HTR-8/SVneo (cell line): ENCODE measurements around the gene SCG2.

Experiments used
- DNase-seq: peaks from one replicate; pipeline ENCODE4 v3.0.0; 2011; ENCODE audit warnings: low spot score, mixed read lengths; ENCODE audit not compliant: insufficient read length
- FAIRE-seq: peaks from 2 replicates; lab custom pipeline; 2011; peaks lifted over from hg19 to GRCh38; lab: Jason Lieb, UNC

The SCG2 gene, protein sequence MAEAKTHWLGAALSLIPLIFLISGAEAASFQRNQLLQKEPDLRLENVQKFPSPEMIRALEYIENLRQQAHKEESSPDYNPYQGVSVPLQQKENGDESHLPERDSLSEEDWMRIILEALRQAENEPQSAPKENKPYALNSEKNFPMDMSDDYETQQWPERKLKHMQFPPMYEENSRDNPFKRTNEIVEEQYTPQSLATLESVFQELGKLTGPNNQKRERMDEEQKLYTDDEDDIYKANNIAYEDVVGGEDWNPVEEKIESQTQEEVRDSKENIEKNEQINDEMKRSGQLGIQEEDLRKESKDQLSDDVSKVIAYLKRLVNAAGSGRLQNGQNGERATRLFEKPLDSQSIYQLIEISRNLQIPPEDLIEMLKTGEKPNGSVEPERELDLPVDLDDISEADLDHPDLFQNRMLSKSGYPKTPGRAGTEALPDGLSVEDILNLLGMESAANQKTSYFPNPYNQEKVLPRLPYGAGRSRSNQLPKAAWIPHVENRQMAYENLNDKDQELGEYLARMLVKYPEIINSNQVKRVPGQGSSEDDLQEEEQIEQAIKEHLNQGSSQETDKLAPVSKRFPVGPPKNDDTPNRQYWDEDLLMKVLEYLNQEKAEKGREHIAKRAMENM

DNA sequence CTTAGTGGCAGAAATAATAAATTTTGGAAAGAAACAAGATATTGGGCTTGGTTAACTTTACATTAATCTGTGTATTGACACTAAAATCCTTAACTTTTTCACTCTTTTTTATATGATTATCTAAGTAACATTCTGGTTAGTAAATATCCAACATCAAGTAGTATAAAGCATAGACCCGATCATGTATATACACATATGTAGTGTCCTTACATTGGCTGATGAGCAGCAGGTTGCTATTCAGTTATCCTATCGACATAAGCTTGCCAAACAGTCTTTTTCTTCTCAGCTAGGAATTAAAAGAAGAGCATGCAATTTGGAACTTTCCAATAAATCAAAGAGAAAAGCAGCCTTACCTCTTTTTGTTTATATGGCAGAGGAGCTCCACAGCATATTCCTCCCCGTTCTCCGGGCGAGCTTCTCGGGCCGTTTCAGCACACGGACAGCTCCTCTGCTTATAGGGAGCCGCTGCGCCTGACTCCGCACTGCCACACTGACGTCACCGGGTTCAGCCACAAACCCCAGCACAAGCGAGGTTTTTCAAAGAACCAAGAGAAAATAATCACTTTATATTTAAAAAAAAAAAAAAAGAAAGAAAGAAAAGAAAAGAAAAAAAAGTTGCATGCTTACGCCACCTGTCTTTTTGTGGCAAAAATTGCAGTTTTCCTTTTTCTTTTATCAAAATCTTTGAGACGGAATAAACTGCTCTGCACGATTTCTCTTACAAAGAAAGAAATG is at the start of gene SCG2:
Gene SCG2 (minus strand): TSS at position 430 of the 735 bp plus-strand sequence. CDS start 3,079 bp downstream, outside the sequence.
- FAIRE-seq: no peak
- DNase-seq: peak; percentile 72

DNA sequence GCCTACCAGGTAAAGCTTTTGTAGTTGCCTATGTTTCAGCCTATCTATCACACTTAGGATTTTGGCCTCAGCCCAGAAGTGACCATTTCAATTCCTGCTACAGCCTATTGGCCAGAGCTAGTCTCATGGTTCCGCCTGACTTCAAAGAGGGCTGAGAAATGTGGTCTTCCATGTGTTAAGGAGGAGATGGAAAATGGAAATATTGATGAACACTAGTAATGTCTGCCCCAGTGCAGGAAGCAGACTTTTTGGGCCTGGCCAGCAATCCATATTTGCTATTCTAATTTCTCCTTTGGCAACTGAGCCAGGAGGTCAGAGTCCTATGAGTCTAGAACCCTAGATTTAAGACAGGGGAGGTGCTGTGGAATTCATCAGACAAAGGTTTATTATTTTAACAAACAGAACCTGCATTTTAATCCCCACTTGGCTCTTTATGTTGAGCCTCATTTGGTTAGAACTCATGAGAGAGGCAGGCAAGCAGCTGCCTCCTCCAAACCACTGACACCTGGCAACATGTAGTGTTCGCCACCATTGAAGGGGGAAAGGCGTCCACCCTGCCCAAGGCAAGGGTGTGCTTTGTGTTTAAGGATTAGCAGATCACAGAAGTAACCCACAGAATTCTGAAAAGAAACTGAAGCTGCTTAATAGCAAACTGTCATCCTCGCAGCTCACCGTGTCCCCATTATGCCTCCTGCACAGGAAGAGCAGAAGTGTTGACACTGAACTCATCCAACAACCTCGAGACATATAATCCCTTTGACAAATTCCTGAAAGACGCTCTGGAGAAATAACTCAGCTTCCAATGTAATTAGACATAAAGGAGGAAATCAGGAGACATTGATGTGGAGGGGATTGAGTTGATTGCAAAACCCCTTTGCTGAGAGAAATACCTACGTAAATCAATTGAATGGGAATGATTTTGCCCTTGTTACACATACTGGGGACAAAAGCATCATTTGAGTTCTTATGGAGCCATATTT is 47.7 kb upstream of the SCG2 start:
- DNase-seq (no peak), FAIRE-seq (peak; percentile 44)

DNA sequence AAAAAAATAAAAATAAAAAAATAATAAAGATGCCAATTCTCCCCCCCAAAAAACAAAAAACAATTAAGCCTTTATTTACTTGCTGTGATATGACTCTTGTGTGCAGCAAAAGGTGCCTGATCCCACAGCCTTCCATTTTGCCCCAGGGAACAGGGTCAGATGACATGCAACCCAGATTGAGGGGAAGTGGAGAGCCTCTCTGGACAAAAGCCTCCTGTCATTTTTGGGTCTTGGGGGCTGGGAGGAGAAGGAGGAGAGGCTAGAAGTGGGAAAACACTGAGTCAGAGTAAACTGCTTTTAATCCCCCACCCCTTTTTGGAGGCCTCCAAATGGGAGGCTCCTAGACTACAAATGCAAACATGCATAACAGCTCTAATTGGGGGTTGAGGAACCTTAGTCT is 46.6 kb upstream of the SCG2 start:
- no peak for FAIRE-seq
- DNase-seq: no peak

DNA sequence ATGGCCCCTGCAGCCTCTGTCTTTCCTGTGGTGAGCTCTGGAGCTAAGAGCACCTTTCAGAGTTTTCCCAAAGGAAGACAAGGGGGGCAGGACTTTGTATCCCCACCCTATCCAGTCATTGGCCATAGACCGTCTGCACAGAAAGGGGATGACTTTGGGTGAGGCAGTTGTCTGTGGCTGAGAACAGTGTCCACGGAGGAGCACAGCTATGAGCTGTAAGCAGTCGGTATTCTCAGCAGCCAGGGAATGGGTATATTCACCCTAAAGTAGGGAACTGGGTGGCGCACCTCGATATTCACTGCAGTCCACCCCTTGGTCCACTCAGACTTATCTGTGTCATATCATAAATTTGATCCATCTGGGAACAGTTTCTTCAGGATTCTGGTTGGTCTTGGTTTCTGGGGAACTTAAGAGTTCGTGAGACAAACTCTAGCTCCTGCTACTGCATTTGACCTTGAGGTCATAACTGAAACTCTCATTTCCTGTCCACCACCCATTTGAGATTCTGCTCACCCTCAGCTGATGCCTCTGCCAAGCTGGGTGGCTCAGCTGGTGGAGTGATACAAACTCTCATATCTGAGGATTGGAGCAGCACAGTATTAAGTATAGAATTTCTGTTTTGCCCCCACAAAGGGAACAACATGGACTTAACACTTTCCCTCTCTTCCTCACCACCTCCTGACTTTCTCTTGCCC is 45.2 kb upstream of the SCG2 start:
- no peak for FAIRE-seq

DNA sequence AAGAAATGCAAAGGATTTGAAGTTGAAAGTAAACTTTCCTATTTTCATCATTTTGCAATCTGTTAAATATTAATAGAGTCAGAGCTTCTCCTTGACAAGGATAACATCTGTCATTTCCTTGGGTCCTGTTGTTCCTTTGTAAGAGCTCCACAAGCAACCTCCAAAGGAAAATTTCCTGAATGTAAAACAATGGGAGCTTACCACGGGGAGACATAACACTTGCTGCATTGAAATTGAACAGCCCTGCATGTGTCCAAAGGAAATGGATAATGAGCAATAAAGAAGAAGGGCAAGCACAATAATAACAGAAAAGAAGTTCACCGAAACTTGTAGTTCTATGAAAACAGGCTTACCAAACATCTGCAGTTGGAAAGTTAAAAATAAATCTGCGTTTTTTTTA is 42.0 kb upstream of the SCG2 start:
- DNase-seq (no peak), FAIRE-seq (no peak)

More for the DNA sequence above, 45.2 kb upstream of the SCG2 start:
- no peak for DNase-seq

DNA sequence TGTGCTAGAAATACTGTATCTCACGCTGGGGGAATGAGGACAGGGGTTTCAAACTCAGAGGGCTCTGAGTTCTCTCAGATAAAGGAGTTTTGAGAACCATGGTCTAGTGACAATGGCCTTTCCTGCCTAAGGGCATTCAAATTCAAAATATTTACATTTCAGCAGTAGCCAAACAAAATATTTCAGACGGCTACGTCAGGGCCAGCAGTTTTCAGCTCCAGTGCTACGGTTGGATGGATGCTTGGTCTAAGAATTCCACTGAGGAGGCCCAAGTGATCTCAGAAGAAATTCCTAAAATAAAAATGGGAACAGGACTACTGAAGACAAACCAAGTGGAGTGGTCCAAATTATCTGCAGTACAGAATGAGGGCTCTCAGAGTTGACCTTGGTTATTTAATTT is 41.1 kb upstream of the SCG2 start:
- DNase-seq: no peak
- FAIRE-seq: no peak

DNA sequence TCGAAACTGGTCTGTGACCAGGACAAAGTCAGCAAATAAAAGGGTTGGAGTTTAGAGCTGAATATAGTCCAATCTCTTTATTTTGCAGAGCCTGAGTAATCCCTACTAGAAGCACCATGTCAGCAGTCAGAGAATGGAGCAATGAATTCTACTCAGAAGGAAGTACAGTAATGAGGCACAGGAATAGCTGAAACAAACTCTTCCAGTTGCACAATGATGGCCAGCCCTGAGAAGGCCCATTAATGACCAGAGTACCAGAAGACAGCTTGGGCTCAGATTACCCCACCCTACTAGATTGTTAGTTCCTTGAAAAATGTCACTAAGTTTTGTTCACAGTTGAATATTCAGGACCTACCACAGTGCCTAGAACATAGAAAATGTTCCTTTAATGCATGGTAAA is 40.3 kb upstream of the SCG2 start:
- no peak for DNase-seq
- no peak for FAIRE-seq

DNA sequence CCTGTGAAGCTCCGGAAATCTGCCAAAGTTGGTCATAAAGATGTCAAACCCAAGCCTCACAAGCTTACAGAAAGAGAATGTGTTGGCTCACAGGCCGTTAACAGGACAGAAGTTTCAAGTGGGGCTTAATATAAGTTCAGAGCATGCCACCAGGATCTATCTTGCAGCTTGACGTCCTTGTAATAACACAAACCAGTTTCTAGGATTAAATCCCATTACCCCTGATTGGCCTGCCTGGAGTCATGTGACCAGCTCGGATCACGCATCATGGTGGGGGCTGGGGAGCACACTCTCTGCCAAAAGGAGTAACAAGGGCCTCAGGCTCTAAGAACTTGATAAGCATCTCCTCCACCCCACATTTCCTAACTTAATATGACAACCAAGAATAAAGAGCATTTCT is 38.9 kb upstream of the SCG2 start:
- DNase-seq (peak; percentile 57), FAIRE-seq (no peak)

DNA sequence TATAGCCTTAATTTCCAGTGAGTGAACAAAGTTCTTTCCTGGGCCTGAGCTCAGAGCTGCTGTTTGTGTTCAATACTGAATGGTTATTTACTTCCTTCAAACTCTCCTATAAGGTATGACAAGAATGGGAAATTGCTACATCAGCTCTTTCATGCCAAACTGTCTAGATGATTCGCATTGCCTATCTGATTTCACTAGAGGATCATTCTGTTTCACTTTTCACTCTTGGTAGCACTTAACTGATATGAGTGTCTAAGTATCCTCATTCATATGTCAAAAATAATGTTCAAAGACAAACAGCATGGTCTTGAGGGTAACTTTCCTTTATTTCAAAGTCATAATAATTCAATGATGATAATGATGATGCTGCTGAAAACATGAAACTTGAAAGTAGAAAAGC is 32.9 kb upstream of the SCG2 start:
- DNase-seq: no peak
- no peak for FAIRE-seq

DNA sequence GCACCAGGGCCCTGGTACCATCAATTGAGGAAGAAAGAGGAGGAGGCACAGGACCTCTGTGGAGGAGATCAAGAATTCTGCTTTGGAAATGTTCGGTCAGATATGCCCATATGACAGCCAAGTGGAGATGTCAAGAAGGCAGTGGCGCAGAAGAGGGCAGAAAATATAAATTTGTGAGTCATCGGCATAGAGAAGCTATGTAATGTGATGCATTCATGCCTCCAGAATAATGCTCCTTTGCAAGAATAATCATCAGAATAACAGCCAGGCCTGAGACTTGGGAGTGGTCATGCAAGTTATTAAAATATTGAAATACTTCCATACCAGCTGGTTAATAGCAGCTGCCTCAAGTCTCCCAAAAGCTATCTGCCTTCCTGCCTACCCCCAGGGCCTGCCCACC is 32.1 kb upstream of the SCG2 start:
- FAIRE-seq: no peak
- no peak for DNase-seq

DNA sequence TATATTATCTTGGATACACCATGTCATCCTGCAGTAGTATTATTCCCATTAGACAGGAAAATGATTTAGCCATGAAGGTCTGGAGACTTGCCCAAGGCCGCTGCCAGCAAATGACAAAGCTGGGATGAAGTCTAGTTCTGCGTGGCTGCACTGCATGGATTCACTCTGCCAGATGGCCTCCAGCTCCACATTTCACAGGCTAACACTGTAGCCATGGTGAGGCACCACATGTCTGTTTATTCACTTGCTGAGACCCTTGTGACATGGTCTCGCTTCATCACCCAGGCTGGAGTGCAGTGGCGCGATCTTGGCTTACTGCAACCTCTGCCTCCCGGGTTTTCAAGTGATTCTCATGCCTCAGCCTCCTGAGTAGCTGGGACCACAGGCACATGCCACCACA is 31.5 kb upstream of the SCG2 start:
- no peak for DNase-seq
- no peak for FAIRE-seq

DNA sequence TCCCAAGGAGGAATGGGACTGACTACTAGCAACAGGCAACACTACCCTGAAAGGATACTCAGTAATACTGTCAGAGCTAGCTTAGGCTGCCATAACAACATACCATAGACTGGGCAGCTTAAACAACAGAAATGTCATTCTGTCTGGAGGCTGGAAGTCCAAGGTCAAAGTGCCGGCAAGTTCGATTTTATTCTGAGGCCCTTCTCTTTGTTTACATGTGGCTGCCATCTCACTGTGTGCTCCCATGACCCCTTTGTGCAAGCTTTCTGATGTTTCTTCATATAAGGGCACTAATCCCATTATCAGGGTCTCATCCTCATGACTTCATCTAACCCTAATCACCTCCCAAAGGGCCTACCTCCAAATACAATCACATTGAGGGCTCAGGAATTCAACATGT is 30.7 kb upstream of the SCG2 start:
- FAIRE-seq: no peak

DNA sequence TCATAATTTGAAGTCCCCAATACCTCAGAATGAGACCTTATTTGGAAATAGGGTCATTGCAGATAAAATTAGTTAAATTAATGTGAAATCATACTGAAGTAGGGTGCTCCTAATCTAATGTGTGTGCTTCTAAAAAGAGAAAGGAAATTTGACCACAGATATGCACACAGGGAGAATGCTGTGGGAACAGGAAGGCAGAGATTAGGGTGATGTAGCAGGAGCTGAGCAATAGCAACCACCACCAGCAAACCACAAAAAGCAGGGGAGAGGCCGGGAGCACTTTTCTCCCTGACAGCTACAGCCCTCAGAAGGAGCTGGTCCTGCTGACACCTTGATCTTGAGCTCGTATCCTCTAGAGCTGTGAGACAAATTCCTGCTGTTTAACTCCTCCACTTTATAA is 24.6 kb upstream of the SCG2 start:
- FAIRE-seq (no peak), DNase-seq (peak; percentile 41)

More for the DNA sequence above, 30.7 kb upstream of the SCG2 start:
- DNase-seq: no peak

DNA sequence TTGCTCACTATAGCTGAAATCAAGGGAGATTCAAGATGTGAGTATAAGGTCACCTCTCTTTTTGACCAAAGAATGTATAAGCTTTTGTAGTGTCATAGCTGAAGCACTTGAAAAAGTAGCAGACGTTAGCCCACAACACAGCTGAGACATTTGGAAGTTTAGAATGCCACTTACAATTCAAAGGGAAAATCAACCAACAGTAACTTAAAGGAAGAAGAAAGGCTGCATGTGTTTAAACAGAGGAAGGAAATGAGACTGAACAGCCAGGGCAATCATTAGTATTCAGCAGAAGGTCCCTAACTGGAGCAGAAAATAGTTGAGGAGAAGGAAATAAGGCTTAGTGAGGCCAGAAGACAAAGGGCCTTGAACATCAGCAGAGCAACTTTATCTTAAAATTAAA is 23.5 kb upstream of the SCG2 start:
- no peak for DNase-seq
- no peak for FAIRE-seq

DNA sequence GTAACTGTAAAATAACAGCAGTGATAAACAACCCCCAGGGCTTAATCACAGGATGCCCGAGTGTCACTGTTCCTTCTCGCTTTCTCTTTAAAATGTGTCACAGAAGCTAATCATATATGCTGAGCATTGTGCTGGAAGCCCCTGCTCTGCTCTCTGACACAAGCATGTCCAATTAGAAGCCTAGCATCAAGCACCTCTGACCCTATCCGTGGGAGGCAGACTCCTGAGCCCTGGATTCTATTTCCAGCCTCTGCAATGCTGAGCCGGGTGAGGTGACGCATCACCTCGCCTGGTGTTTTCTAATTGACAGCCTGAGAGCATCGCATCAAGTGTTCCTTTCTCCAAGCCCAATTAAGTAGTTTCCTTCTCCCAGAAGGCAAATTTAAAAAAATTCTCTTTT is 19.7 kb upstream of the SCG2 start:
- FAIRE-seq (no peak), DNase-seq (no peak)

DNA sequence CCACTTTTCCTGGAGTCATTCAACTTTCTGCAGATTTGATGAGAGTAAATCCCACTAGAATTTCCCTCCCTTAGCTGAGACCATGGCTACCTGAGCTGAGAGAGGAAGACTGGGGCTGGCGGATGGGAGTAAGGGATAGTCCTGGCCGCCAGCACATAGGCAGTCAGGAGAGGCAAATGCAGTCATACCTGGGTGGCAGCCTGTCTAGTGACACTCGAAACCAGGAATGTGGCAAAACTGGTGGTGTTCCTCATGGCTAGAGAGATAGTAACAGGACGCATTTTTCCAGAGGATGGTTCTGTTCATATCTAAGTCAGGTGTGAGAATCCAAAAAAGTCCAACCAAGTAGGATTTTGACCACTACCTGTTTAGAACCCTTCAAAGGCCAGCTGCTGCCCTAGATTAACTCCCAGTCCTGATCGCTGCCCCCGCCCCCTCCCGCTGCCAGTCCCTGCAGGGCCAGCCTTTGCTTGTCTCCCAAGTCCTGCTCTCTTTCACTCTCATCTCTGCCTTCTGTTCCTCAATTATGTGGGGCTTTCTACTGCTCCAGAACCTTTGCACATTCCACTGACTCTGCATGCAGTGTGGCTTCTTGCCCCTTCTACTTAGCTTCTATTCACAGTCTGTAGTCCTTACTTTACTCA is 17.4 kb upstream of the SCG2 start:
- no peak for DNase-seq

DNA sequence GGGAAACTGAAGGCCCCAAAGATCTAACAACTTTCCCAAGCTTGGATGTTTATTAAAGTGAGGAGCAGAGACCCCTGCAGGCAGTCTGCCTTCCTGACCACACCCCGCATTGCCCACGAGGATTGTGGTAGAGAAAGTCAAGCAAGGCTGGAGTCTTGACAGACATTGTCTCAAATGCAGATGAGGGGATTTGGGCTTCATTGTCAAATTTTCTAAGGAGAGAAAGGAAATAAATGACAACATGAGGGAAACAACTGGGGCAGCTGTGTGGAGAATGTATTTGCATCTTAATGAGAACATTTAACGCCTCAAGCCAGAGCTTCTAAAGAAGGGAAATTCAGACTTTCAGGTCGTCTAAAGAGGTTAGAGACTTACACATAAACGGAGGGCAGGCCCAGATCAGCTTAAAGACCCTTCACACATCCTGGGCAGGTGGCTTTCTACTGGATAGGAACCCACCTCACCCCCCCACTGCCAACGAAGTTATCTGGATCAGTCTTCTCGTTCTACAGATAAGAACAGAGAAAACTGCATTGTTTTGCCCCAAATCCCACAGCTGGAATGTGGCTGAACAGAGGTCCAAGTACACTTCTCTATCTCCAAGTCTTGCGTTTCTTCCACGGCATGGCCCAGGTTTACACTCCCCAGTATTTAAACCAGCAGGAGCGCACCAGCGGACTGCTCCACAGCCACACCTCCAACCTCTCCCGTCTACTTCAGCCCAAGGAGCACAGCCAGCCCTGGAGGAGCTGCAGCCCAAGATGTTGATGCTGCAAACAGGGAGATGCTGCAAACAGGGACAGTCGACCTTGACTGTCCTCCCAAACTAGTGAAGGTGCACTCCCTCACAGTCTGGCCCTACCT is 16.2 kb upstream of the SCG2 start:
- DNase-seq (no peak), FAIRE-seq (no peak)

More for the DNA sequence above, 17.4 kb upstream of the SCG2 start:
- no peak for FAIRE-seq

DNA sequence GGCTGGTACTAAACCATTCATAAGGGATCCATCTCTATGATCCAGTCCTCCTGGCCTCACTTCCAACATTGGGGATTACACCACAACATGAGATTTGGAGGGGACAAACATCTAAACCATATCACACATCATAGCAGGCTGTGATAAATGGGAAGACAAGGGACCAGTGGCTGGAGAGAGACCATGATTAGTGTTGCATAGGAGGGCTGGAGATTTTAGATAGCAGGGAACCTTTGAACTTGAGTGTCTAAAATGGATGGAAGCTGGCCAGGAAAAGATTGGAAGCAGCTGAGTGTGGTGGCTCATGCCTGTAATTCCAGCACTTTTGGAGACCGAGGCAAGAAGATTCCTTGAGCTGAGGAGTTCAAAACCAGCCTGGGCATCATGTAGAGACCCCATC is 12.4 kb upstream of the SCG2 start:
- DNase-seq (no peak), FAIRE-seq (no peak)
